Measurements from ENCODE around the gene TP73. TPM values are rescaled to one million over a fixed set of nuclear protein-coding genes. Genes with fewer than 3 reads are reported as not detected.

The TP73 gene
- total RNA-seq, 2 donors from 2014 or later, result 0.26 to 13.5 TPM

DNA sequence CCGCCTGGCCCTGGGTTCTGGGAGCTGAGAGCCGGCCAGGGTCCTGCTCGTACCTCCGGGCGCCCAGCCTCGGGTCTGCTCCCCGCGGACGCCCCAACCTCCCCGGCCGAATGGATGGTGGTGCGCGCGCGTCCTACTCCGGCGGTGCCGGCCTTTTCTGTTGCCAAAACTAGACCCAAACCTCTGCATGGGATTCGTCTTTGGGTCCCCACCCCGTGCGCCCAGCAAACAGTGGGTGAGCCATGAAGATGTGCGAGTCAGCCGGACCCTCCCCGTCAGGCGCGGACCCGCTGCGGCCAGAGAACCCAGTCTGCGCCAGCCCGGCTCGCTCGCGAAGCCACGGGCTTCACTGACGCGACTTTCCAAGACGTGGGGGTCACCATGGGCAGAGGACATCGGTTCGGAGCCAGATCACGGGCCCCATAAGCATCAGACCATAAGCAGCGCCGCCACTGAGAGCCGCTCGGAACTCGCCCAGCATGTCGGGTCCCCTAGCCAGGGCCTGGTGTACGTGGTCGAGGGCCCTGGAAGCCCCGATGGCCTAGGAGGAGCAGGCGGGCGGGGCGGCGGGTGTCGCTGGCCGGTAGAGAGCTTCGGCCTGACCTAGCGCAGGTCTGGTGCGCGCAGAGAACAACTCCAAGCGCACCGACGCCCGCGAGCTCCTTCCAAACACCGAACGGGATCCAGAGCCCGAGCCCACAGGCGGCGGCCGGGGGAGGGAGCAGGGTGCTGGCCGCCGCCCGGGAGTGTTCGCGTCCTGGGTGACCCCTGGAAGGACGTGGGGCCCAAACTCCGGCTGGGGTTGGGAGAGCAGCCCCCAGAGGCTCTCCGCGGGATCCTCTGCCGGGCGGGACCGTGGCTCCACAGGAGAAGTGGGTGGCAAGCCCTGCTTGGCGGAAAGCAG lies 1.0 kb upstream of the TP73 start:
- H3K27me3 ChIP-seq, result peaks cover 0 to 33% of the 10 kb centered on the region in 2 donors
- H3K4me3 ChIP-seq, result no peak overlapping the region
- intact Hi-C loops (cut with DNase I), result no loop called here

DNA sequence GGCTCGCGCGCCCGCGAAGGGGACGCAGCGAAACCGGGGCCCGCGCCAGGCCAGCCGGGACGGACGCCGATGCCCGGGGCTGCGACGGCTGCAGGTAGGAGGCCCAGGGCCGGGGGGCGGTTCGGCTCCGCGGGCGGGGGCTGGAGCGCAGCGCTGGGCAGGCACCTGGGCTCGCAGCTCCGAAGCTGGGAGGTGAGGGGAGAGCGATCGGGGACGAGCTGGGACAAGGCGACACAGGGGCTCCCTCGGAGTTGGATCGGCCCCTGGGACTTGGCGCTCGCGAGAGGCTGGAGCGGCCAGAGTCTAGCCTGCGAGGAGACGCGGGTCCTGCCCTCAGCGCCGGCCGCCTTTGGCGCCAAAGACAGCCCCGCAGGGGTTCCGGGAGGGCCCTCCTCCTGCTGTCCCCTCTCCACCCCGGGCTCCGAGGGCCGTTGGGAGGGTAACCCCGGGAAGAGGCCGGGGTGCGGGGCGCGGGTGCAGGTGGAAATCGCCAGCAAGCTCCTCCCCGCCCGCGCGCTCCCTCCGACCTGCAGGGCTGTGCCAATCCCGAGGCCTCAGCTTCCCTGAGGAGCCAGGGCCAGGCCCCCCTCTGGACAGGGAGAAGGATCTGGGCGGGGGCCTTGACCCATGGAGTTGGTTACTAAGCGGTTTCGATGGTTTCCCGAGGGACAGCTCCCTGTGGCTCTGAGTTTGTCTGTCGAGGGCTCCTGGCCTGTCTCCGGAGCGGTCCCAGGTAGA lies 401 bp downstream of the TP73 start:
- Histone ChIP-seq H3K9me3 (no peaks in the 10 kb centered on the region), H3K36me3 (replicated peaks in 1 of 2; ENCODE audit: insufficient read depth in 1 of 2, low read depth in 2 of 2) (no peaks in the 10 kb centered on the region), H3K4me3 (no peak overlapping the region), H3K4me1 (peaks cover 44% of the 10 kb centered on the region), H3K27me3 (peaks cover 0 to 33% of the 10 kb centered on the region in 2 donors), H3K27ac (no peak overlapping the region)
- DNase-seq (no peak), ATAC-seq (no peak)
- intact Hi-C loops (cut with DNase I), result no loop called here
- 10% methylated on average over 52 of the region's 68 CpGs; no CpG with 5 or more reads in 1 of the 2 donors for WGBS, 2 donors
- TF ChIP-seq, protein P1, sequence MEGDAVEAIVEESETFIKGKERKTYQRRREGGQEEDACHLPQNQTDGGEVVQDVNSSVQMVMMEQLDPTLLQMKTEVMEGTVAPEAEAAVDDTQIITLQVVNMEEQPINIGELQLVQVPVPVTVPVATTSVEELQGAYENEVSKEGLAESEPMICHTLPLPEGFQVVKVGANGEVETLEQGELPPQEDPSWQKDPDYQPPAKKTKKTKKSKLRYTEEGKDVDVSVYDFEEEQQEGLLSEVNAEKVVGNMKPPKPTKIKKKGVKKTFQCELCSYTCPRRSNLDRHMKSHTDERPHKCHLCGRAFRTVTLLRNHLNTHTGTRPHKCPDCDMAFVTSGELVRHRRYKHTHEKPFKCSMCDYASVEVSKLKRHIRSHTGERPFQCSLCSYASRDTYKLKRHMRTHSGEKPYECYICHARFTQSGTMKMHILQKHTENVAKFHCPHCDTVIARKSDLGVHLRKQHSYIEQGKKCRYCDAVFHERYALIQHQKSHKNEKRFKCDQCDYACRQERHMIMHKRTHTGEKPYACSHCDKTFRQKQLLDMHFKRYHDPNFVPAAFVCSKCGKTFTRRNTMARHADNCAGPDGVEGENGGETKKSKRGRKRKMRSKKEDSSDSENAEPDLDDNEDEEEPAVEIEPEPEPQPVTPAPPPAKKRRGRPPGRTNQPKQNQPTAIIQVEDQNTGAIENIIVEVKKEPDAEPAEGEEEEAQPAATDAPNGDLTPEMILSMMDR (IDR thresholded peaks at IDR 0.05), result no peak
- no peak for TF ChIP-seq POLR2A (IDR thresholded peaks at IDR 0.05)

More for the DNA sequence above, 1.0 kb upstream of the TP73 start:
- H3K9me3 ChIP-seq, result no peaks in the 10 kb centered on the region
- no peak for TF ChIP-seq POLR2A (IDR thresholded peaks at IDR 0.05)
- TF ChIP-seq, protein P1 (IDR thresholded peaks at IDR 0.05), result no peak
- H3K27ac ChIP-seq, result no peak overlapping the region
- ATAC-seq (no peak), DNase-seq (no peak)
- H3K36me3 ChIP-seq (replicated peaks in 1 of 2; ENCODE audit: insufficient read depth in 1 of 2, low read depth in 2 of 2), result no peaks in the 10 kb centered on the region
- 4% methylated on average over 83 of the region's 83 CpGs; no CpG with 5 or more reads in 1 of the 2 donors for WGBS, 2 donors
- H3K4me1 ChIP-seq, result peaks cover 50% of the 10 kb centered on the region

DNA sequence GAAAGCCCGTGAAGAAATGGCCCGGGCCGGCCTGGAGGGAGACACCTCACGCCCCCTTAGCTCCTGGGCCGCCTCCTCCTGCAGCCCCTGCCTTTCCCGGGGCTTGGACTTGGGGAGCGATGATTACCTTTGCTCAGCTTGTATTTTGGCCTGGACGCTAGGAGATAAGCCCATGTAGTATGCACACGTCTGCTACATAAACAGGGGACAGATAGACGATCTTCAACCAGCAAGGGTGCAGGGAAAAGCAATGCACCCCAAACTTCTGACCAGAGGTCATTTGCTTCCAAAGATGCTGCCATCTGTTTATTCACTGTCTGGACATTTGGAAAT lies 936 bp downstream of the TP73 start:
- Histone ChIP-seq H3K36me3 (replicated peaks in 1 of 2; ENCODE audit: insufficient read depth in 1 of 2, low read depth in 2 of 2) (no peaks in the 10 kb centered on the region), H3K27me3 (peaks cover 0 to 33% of the 10 kb centered on the region in 2 donors), H3K27ac (no peak overlapping the region), H3K4me3 (no peak overlapping the region), H3K9me3 (no peaks in the 10 kb centered on the region), H3K4me1 (peaks cover 39% of the 10 kb centered on the region)
- DNase-seq (no peak), ATAC-seq (no peak)
- WGBS, 2 donors, result 29 to 43% methylated on average over 4 to 10 of the region's 10 CpGs
- intact Hi-C loops (cut with DNase I), result no loop called here
- TF ChIP-seq, protein P1 (IDR thresholded peaks at IDR 0.05), result no peak
- no peak for TF ChIP-seq POLR2A (IDR thresholded peaks at IDR 0.05)

DNA sequence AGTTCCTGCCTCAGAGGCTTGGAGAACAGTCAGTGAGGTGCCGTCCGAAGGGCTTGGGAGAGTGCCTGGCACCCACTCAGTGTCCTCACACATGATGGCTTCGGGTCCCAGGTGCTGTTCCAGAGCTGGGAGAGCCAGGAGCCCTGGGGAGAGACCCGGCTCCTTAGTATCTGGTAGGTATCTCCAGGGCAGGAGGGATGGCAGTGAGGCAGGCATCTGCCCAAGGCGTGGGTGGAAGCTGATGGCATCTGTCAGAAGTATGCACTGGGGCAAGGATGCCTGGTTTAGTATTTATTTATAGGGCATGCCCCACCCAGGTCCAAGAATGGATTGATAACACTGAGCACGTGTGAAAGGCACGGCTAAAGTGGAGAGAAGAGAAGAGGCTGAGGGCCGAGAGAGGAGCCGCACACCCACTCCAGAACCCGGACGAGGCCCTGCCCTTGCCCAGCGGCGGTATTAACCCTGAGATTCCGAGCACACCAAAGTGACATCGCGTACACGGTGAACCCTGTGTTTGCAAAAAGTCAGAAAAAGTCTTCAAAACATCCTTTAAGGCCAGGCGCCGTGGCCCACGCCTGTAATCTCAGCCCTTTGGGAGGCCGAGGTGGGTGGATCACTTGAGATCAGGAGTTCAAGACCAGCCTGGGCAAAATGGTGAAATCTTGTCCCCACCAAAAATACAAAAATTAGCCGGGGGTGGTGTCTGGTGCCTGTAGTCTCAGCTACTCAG lies 2.4 kb downstream of the TP73 start:
- Histone ChIP-seq H3K27me3 (peaks cover 0 to 33% of the 10 kb centered on the region in 2 donors), H3K36me3 (replicated peaks in 1 of 2; ENCODE audit: insufficient read depth in 1 of 2, low read depth in 2 of 2) (no peaks in the 10 kb centered on the region), H3K4me3 (no peak overlapping the region), H3K9me3 (no peaks in the 10 kb centered on the region), H3K4me1 (peaks cover 26% of the 10 kb centered on the region), H3K27ac (no peak overlapping the region)
- TF ChIP-seq, protein P1 (IDR thresholded peaks at IDR 0.05), result no peak
- no peak for TF ChIP-seq POLR2A (IDR thresholded peaks at IDR 0.05)
- WGBS, 2 donors, result 79 to 84% methylated on average over 22 of the region's 22 CpGs
- DNase-seq (no peak), ATAC-seq (no peak)
- intact Hi-C loops (cut with DNase I), result no loop called here
